Stimulated activated CD4-positive, alpha-beta T cell treated with anti-CD3 and anti-CD28 coated beads, Interleukin-12 subunit alpha, Interleukin-12 subunit beta, amount 100 ng/mL, for 24 hours (primary cell): ENCODE results near the gene SLITRK1.

Experiments used
- DNase-seq, 2 experiments: peaks; one replicate each; pipeline ENCODE4 v3.0.0-alpha.2; 2020; ENCODE audit warnings: low read depth in 2 of 2

SLITRK1 gene

GRCh38 chr13:83867708-83868107 lies 14.6 kb downstream of the SLITRK1 start:
- DNase-seq, result no peak

- DNase-seq, result no peak
These were observed 16.8 kb downstream of the SLITRK1 start for GRCh38 chr13:83865161-83866137.

DNA sequence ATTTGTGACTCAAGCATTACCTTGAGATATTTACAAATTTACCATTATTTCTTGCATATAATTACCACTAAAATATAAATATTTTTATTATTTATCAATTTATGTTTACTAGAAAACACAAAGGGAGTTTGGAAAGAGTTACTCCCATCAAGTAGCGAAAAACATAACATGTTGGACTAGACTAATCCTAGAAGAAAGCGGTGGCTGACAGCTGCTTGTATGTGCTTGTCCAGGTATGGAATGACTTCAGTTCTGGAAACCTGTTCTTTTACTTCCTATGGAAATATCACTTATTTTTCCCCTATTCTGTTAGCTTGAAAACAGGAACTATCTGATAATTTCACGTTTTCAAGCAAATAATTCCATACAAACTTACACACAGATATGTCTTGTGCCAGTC lies 28.5 kb downstream of the SLITRK1 start:
- DNase-seq, result no peak

GRCh38 chr13:83845106-83845505 lies 37.2 kb downstream of the SLITRK1 start:
- no peak for DNase-seq

DNA sequence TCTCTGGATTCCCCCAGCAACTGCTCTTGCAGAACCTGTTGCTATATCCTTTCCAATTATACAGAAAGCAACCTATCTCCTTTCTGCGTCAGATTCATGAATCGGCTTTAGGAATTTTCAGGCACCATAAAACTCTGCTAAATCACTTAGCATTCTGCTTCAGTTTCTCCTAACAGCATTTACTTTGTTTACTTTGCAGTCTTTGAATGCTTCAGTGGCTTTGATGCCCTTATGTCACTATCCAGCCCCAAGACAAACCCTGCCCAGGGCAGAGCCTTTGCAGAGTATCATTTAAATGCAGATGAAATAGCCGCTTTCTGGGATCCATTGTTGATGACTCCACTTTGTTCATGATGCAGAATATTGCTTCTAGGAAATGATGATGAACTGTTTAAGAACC lies 43.1 kb downstream of the SLITRK1 start:
- DNase-seq, result no peak

GRCh38 chr13:83831796-83832195 lies 50.5 kb downstream of the SLITRK1 start:
- DNase-seq, result no peak

DNA sequence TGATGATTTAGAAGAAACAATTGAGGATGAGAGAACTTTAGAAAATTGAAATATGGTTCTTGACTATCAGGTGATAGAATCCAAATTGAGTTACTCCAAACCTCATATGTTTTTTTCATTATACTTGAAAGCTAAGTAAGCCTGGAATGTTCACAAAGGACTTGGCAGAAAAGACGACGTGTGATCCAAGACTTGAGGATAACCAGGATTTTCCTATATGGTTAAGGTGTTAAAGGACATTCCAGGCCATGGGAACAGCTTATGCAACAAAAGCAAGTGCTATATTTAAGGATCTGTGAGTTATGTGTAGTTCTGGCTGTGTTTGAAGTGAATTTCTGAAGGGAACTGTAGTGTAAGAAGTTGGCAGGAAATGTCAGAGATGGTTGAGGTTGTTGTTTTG lies 52.5 kb downstream of the SLITRK1 start:
- no peak for DNase-seq

DNA sequence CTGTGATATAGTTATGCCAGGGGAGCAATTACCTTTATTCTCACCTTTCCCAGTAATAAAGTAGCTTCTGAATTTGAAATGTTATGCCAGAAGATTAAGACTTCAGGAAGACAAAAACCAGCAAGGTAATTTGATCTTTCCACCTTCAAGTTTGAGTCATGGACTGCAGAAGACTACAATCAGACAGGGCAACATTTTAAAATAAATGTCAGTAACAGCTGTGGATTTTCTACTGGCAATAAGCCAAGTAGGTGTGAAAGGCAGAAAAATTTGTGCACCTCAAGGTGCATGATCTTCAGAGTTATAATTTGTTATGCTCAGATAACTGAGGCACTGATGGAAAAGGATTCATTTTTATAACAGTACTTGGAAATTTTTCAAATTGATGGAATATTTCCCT lies 54.9 kb downstream of the SLITRK1 start:
- no peak for DNase-seq
